A172 (cell line): ENCODE data around the gene SLFN12L. TPM values are rescaled to one million over a fixed set of nuclear protein-coding genes. Genes with fewer than 3 reads are reported as not detected.
"Not testable (repeated sequence)": the region's sequence is repeated elsewhere in the genome, so short reads cannot be mapped to it uniquely, and the experiment has no call there.

Experiments
- DNase-seq: peaks from one replicate; pipeline ENCODE4 v3.0.0-alpha.2; 2015; ENCODE audit warnings: low spot score
- total RNA-seq: library from RNA; depleted of rRNA; stranded (reverse); fragments of >200 nt; shearing (Covaris generic); gene quantifications from 2 replicates; pipeline ENCODE4 v1.2.3, GENCODE V29; 2014; rRNA removed

The SLFN12L gene
- total RNA-seq: not detected in 2 replicates

- DNase-seq: no peak
These were observed at the start of gene SLFN12L for GRCh38 chr17:35537601-35538141. TSS of gene SLFN12L (minus strand) at chr17:35537678. CDS start at chr17:35522364, 15,314 bp downstream.

GRCh38 chr17:35586569-35587073, 49.1 kb upstream of the SLFN12L start:
- DNase-seq: no peak

GRCh38 chr17:35584061-35584460, 46.6 kb upstream of the SLFN12L start:
- DNase-seq: no peak

DNA sequence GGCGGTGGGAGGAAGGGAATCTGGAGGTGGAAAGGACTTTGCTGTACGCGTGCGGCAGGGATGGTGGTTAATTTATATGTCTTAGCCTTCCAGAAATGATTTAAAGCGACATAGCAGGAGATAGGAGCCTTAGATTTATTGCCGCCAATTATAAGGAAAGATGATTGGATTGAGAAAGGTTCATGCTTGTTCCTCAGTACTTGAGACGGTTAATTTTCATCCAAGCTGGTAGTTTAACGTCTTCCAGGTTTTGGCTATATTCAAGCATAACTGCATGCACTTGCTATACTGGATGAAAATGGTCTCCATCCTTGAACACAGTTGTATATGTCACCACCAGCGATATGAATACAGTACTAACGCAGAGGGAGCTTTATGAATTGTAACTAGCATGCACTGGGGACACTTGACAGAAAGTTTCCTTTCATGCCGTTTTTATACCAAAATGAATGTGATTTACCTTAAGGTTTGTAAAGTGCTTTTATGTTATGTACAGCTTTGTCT, 41.5 kb upstream of the SLFN12L start:
- DNase-seq: no peak

- peak; percentile 91 for DNase-seq
These were observed 40.9 kb upstream of the SLFN12L start, which contains the start of gene PEX12 for GRCh38 chr17:35578197-35578928. TSS of gene PEX12 (minus strand) at chr17:35578571. CDS start at chr17:35578021, 550 bp downstream.

DNA sequence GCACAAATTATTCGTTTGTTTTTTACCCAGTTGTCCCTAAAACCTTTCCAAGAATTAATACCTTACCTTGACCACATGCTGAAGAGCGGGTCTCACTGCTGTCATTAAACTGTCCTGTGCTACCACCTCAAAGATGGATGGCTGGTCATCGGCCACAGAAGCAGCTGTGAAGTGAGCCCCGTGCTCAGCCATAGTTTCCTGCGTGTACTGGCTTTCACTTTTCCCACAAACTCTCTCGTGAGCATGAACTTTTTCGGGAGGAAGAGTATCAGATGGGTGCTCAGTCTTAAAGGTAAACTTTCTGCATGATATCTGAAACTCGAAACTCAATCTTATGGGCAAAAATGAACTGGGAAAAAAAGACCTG, 40.3 kb upstream of the SLFN12L start:
- no peak for DNase-seq

DNA sequence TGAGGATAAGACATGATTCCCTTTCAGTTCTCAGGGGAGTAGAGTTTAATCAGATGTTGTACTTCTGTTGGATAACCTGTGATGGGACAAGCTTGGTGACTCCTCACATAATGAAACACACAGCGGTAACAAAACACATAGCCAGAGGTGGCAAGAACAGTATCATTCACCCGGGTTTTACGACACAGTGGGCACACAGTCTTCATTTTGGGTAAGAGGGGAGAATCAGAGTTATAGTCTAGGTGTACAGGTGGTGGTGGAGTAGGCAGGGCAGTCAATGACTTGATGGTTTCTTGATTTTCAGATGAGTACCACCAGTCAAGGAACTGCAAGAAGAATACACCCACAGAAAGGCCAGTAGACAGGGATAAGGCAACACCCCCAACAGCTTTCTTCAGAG, 38.3 kb upstream of the SLFN12L start:
- DNase-seq: no peak

DNA sequence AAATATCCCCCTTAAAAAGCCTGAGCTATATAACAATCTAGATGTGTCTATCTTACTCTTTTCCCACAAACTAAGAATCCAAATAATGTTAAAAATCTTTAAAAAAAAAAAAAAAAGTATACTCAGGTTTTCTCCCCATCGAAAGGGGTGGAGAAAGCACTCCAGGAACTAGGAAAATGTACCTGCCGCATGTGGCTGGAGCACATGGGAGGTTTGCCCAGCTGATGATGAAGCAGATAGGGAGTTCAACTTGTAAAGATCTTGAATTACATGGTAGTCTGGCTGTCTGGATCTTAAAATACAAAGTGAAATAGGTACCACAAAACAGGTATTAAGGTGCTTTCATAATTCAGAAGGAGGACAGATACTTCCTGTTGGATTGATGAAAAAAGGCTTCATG, 31.9 kb upstream of the SLFN12L start:
- DNase-seq: no peak

DNA sequence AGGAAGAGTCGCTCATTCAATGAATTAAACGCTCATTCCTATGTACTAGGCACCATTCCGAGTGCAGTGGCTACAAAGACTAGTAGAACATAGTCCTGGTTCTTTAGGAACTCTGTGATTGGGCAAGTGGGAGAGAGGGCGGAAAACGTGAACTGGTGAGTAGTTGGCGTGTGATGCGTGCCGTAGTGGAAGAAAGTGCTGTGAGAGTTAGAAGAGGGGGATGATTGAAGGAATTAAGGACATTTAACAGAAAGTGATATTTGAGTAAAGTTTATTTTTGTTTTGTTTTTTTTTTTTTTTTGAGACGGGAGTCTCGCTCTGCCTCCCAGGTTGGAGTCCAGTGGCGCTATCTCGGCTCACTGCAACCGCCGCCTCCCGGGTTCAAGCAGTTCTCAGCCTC, 31.1 kb upstream of the SLFN12L start:
- DNase-seq: peak; percentile 55

- DNase-seq: no peak
These were observed 29.5 kb upstream of the SLFN12L start for GRCh38 chr17:35566968-35567367.

DNA sequence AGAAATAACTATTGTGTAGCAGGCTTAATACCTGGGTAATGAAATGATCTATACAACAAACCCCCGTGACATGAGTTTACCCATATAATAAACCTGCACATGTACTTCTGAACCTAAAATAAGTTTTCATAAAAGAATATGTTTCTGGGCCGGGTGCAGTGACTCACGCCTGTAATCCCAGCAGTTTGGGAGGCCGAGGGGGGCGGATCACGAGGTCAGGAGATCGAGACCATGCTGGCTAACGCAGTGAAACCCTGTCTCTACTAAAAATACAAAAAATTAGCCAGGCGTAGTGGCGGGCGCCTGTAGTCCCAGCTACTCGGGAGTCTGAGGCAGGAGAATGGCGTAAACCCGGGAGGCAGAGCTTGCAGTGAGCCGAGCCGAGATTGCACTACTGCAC, 25.7 kb upstream of the SLFN12L start:
- DNase-seq: not testable (repeated sequence)

DNA sequence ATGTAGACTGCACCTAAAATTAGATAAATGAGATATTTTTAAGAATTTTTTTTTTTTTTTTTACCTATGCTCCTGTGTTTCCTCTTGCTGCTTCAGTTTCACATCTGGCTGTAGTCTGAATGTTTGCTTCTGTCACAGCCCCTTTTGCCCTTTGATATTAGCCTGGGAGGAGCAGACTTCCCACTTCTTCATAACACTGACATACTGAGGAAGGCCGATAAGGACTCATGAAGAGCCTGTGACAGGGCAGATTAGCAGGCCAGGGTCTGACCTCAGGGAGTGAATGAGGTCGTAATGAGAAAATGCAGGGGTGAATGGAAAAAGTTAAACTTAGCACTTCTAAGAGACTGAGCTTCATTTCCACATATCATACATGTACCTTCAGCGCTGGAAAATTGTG, 23.2 kb upstream of the SLFN12L start, which contains the start of gene SLFN14:
Gene SLFN14, minus strand, starts transcription at position 117 of the 400 bp plus-strand sequence. CDS start 2,757 bp downstream, outside the sequence.
- DNase-seq: no peak

DNA sequence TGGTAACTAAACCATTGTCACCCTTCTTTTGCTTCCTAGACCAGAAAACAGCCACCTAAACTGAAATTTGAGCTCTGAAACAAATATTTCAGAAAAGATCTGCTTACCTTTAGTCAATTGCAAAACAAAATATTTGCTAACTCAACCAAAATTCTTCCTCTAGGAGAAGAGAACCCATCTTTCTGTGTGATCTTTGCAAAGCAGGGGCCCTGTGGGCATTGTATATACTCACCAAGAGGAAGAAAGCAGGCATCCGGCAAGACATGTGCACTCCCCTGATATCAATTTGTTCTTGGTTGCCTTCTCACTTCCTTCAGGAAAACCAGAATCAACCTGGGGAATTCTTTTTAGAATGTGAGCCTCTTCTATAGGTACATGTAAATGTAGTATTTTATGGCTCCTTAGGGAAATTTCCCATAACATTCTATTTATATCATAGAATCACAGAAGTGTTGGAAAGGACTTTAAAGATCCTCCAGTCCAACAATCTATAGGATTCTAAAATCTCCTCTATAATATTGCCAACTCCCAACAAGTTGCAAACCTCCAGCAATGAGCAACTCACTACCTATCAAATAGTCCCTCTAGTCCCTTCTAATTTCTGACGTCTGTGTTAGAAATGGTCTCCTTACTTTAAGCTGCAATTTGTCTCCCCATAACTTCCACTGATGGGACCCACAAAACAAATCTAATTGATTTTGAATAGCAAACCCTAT, 22.2 kb upstream of the SLFN12L start:
- DNase-seq: no peak

DNA sequence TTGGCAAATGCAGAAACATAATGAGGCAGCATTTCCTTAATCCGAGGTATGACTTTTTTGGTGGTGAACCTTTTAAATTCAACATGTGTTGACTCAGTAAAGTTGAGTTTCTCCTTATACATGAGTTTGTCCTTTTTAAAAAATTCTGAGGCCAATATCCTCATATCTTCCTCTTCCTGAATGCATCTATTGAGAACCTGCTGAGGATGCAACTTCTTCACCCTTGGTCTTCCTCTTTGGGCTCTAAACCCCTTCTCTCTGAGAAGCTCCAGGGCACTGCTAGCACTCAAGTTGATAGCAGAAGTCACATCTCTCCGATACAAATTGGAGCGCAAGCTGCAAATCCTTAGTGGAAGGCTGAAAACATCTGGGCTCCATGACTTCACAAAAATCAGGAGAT, 19.9 kb upstream of the SLFN12L start:
- no peak for DNase-seq

- no peak for DNase-seq
These were observed 18.2 kb upstream of the SLFN12L start for GRCh38 chr17:35555691-35556090.

- no peak for DNase-seq
These were observed 17.2 kb upstream of the SLFN12L start for GRCh38 chr17:35554668-35555067.

GRCh38 chr17:35553310-35553709, 15.8 kb upstream of the SLFN12L start:
- DNase-seq: no peak

DNA sequence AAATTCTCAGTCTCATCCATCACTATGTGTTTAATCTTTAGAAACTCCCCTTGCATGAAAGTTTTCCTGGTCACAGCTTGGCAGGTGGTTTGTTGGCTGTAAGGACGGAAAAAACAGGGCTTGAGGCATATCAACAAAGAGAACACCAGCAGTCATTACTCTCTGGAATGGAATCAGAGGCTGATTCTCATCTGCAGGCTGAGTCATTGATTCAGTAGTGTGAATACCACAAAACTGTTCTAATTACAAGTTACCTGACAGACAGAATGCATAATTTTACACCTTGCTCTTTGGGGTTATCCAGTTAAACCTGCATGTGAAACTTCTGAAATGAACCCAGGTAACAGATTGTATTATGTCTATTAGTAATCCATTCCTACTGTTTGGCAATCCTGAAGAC, 11.5 kb upstream of the SLFN12L start:
- DNase-seq: no peak

GRCh38 chr17:35548208-35548810, 10.8 kb upstream of the SLFN12L start:
- DNase-seq: no peak

- DNase-seq: no peak
These were observed 9.0 kb upstream of the SLFN12L start for GRCh38 chr17:35546487-35546886.

DNA sequence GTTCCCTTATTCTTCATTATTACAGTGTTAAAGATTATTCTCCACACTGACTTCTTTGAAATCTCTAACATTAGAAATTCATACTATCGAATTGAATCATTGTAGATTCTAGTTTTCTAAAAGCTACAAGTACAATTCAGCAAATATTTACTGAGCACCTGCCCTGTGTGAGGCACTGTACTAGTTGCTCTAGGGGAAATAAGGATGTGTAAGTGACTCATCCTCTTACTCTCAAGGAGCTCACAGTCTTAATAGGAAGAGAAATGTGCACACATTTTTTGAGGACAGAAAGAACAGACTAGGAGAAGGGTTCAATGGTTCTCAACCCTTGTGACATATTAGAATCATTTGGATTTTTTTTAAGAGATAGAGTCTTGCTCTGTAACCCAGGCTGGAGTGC, 7.7 kb upstream of the SLFN12L start:
- DNase-seq: no peak

DNA sequence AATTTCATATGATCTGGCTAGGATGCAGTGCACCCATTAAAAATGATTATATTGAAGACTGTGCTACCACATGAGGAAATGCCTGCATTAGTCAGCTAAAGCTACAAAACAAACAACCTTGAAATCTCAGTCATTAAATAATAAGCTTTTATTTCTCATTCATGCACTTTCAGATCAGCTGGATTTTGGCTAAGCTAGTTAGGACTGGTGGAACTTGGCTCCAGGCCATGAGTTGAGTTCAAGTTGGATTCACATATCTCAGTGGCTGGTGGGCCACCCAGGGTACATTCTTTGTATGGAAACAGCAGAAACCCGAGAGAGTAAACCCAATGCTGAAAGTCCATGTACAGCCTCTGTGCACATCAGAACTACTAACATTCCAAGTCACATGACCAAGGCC, 6.4 kb upstream of the SLFN12L start:
- DNase-seq: no peak
